GM18951 (cell line): ENCODE data around the gene TBC1D9B.

ENCODE experiments used
- POLR2A ChIP-seq: IDR thresholded peaks from 4 replicates; pipeline ENCODE4 v1.6.1; 2011; ENCODE audit warnings: mild to moderate bottlenecking; ENCODE audit not compliant: insufficient read length, insufficient read depth; ENCODE audit errors: extremely low read depth
- in situ Hi-C: fragments of 300-500 bp; cut with MboI; formaldehyde crosslinking; loops from one replicate; pipeline ENCODE4 v1.12.0; 2022; ENCODE audit warnings: low sequenced_read_pairs, mixed read lengths, inconsistent platforms; ENCODE audit not compliant: unreplicated experiment

Gene TBC1D9B

GRCh38 chr5:179829732-179830435 lies 77.8 kb downstream of the TBC1D9B start:
- TF ChIP-seq POLR2A, result no peak
- in situ Hi-C loops, result no loop called here

GRCh38 chr5:179828756-179829421 lies 78.8 kb downstream of the TBC1D9B start:
- TF ChIP-seq POLR2A, result no peak
- in situ Hi-C loops, result no loop called here

GRCh38 chr5:179827680-179828079 lies 80.0 kb downstream of the TBC1D9B start:
- no peak for TF ChIP-seq POLR2A
- in situ Hi-C loops, result no loop called here

- in situ Hi-C loops, result no loop called here
- no peak for TF ChIP-seq POLR2A
Observed at GRCh38 chr5:179825655-179826182, 82.0 kb downstream of the TBC1D9B start.

- in situ Hi-C loops, result no loop called here
- TF ChIP-seq POLR2A, result peak; percentile 20
Observed at GRCh38 chr5:179824745-179825112, 83.0 kb downstream of the TBC1D9B start.

- in situ Hi-C loops, result no loop called here
- TF ChIP-seq POLR2A, result no peak
Observed at GRCh38 chr5:179823937-179824744, 83.6 kb downstream of the TBC1D9B start.

- in situ Hi-C loops, result no loop called here
Observed at GRCh38 chr5:179822444-179822990, 85.2 kb downstream of the TBC1D9B start.

GRCh38 chr5:179822059-179822432 lies 85.7 kb downstream of the TBC1D9B start:
- in situ Hi-C loops, result no loop called here
- no peak for TF ChIP-seq POLR2A

More at GRCh38 chr5:179822444-179822990, 85.2 kb downstream of the TBC1D9B start:
- TF ChIP-seq POLR2A, result no peak

- TF ChIP-seq POLR2A, result peak; percentile 63
- in situ Hi-C loops, result no loop called here
Observed at GRCh38 chr5:179821298-179822058, 86.2 kb downstream of the TBC1D9B start.

GRCh38 chr5:179820483-179821297 lies 87.0 kb downstream of the TBC1D9B start, which contains the start of gene SQSTM1:
TSS of gene SQSTM1 (plus strand) at chr5:179820905. CDS start at chr5:179820937, 32 bp downstream.
- in situ Hi-C loops, result no loop called here
- peak; percentile 100 for TF ChIP-seq POLR2A

GRCh38 chr5:179820127-179820482 lies 87.6 kb downstream of the TBC1D9B start:
- no peak for TF ChIP-seq POLR2A
- in situ Hi-C loops, result no loop called here

- in situ Hi-C loops, result no loop called here
- no peak for TF ChIP-seq POLR2A
Observed at GRCh38 chr5:179819296-179820126, 88.2 kb downstream of the TBC1D9B start.
